Smooth muscle cell of the umbilical artery (primary cell): ENCODE measurements around the gene JMJD7. TPM values are rescaled to one million over a fixed set of nuclear protein-coding genes. Genes with fewer than 3 reads are reported as not detected.

Experiments used
- total RNA-seq: library from RNA; depleted of rRNA; stranded (reverse); fragments of >200 nt; gene quantifications from 2 replicates; pipeline ENCODE4 v1.2.3, GENCODE V29; 2014

Gene JMJD7
- 1.8 and 2.3 TPM in 2 replicates for total RNA-seq

GRCh38 chr15:41827880-41828806, at the start of gene JMJD7:
TSS of gene JMJD7 (plus strand) at chr15:41828092. CDS start at chr15:41828125, 33 bp downstream.

GRCh38 chr15:41838400-41838897, 10.6 kb downstream of the JMJD7 start, which contains the start of gene PLA2G4B:
TSS of gene PLA2G4B (plus strand) at chr15:41838847. CDS start at chr15:41838914, 67 bp downstream.

Other genes with a start within 250 kb of the JMJD7 start
- 37.1 and 55.8 TPM in 2 replicates for gene MGA, start 167.7 kb upstream of the JMJD7 start, total RNA-seq
- gene MAPKBP1, start 53.6 kb upstream of the JMJD7 start, total RNA-seq, result 27.3 and 30.5 TPM in 2 replicates
- 1.5 and 1.8 TPM in 2 replicates for gene PLA2G4B, start 10.8 kb downstream of the JMJD7 start, total RNA-seq
- 0.59 and 1.8 TPM in 2 replicates for gene SPTBN5, start 66.0 kb downstream of the JMJD7 start, total RNA-seq
- 16.3 and 57.8 TPM in 2 replicates for gene EHD4, start 144.5 kb downstream of the JMJD7 start, total RNA-seq
- gene PLA2G4E, start 192.9 kb downstream of the JMJD7 start, total RNA-seq, result not detected in 2 replicates